RWPE2 (cell line): ENCODE data around the gene BCL2L12.

ENCODE experiments used
- ATAC-seq: fragments of 200-7000 bp; cut with Tn5 transposase; 3 replicates; pipeline ENCODE4 v1.9.1; 2021; ENCODE audit warnings: low read depth
- DNase-seq: peaks from one replicate; pipeline ENCODE4 v3.0.0-alpha.2; 2020; ENCODE audit warnings: low spot score
- H3K27ac ChIP-seq: fragments of 450-650 bp; 2 replicates; pipeline ENCODE4 v1.5.1; 2017; ENCODE audit warnings: mild to moderate bottlenecking; ENCODE audit not compliant: poor library complexity, severe bottlenecking
- H3K27me3 ChIP-seq: fragments of 250-450 bp; sonication (Bioruptor Pico); 2 replicates; pipeline ENCODE4 v1.5.1; 2021; ENCODE audit warnings: mild to moderate bottlenecking, moderate library complexity; ENCODE audit not compliant: insufficient read depth, poor library complexity, severe bottlenecking
- H3K36me3 ChIP-seq: fragments of 250-450 bp; sonication (Bioruptor Pico); 2 replicates; pipeline ENCODE4 v1.5.1; 2020; ENCODE audit warnings: low read depth, mild to moderate bottlenecking, moderate library complexity
- H3K4me1 ChIP-seq: fragments of 250-450 bp; sonication (Bioruptor Pico); 2 replicates; pipeline ENCODE4 v1.5.1; 2021; ENCODE audit warnings: mild to moderate bottlenecking, moderate library complexity; ENCODE audit not compliant: insufficient read depth, poor library complexity, severe bottlenecking
- H3K4me3 ChIP-seq: fragments of 250-450 bp; sonication (Bioruptor Pico); 2 replicates; pipeline ENCODE4 v1.5.1; 2021; ENCODE audit warnings: mild to moderate bottlenecking, moderate library complexity; ENCODE audit not compliant: severe bottlenecking
- H3K9me3 ChIP-seq: fragments of 250-450 bp; sonication (Bioruptor Pico); 2 replicates; pipeline ENCODE4 v1.5.1; 2021; ENCODE audit warnings: mild to moderate bottlenecking, moderate library complexity; ENCODE audit not compliant: severe bottlenecking
- CTCF ChIP-seq: fragments of 450-650 bp; IDR thresholded peaks from one replicate; pipeline ENCODE4 v1.5.1; 2017; ENCODE audit warnings: mild to moderate bottlenecking, moderate library complexity; ENCODE audit not compliant: poor library complexity, severe bottlenecking

BCL2L12 gene

GRCh38 chr19:49656456-49657109, 9.2 kb upstream of the BCL2L12 start:
- H3K36me3 ChIP-seq: peaks cover 82% of the 10 kb centered on the region
- H3K27ac ChIP-seq: no peak overlapping the region
- H3K27me3 ChIP-seq: no peaks in the 10 kb centered on the region
- no peak for TF ChIP-seq CTCF
- no peaks in the 10 kb centered on the region for H3K9me3 ChIP-seq
- no peak for ATAC-seq
- no peaks in the 10 kb centered on the region for H3K4me1 ChIP-seq
- no peak for DNase-seq
- no peak overlapping the region for H3K4me3 ChIP-seq

GRCh38 chr19:49657493-49658138, 8.1 kb upstream of the BCL2L12 start:
- DNase-seq (no peak), ATAC-seq (no peak)
- no peak overlapping the region for H3K27ac ChIP-seq
- H3K27me3 ChIP-seq: no peaks in the 10 kb centered on the region
- H3K4me3 ChIP-seq: no peak overlapping the region
- H3K9me3 ChIP-seq: no peaks in the 10 kb centered on the region
- no peaks in the 10 kb centered on the region for H3K4me1 ChIP-seq
- TF ChIP-seq CTCF: no peak
- peaks cover 88% of the 10 kb centered on the region for H3K36me3 ChIP-seq

- Histone ChIP-seq H3K36me3 (peaks cover 86% of the 10 kb centered on the region), H3K4me3 (no peak overlapping the region), H3K4me1 (no peaks in the 10 kb centered on the region), H3K9me3 (no peaks in the 10 kb centered on the region), H3K27ac (no peak overlapping the region), H3K27me3 (no peaks in the 10 kb centered on the region)
- DNase-seq (no peak), ATAC-seq (no peak)
- TF ChIP-seq CTCF: no peak
Measured at GRCh38 chr19:49658139-49658517, 7.6 kb upstream of the BCL2L12 start.

GRCh38 chr19:49658566-49659442, 6.9 kb upstream of the BCL2L12 start:
- no peak overlapping the region for H3K27ac ChIP-seq
- peaks cover 82% of the 10 kb centered on the region for H3K36me3 ChIP-seq
- no peak for DNase-seq
- H3K9me3 ChIP-seq: no peaks in the 10 kb centered on the region
- H3K4me3 ChIP-seq: no peak overlapping the region
- H3K27me3 ChIP-seq: no peaks in the 10 kb centered on the region
- no peak for TF ChIP-seq CTCF
- H3K4me1 ChIP-seq: no peaks in the 10 kb centered on the region
- ATAC-seq: no peak
